Adipocyte (in vitro differentiated cells): ENCODE data around the gene TGDS.
"Not testable (repeated sequence)": the region's sequence is repeated elsewhere in the genome, so short reads cannot be mapped to it uniquely, and the experiment has no call there.

Experiments
- DNase-seq: peaks from one replicate; pipeline ENCODE4 v3.0.0-alpha.2; 2015; ENCODE audit warnings: low read depth
- H3K27me3 ChIP-seq: replicated peaks from 2 replicates; pipeline ENCODE4 v1.7.0; 2013; ENCODE audit warnings: mild to moderate bottlenecking, low read length, moderate library complexity; ENCODE audit not compliant: control insufficient read depth, insufficient read depth
- H3K36me3 ChIP-seq: 2 replicates; pipeline ENCODE4 v1.7.0; 2013; ENCODE audit warnings: low read length, mild to moderate bottlenecking, moderate library complexity; ENCODE audit not compliant: control insufficient read depth, insufficient read depth, severe bottlenecking
- H3K4me1 ChIP-seq: 2 replicates; pipeline ENCODE4 v1.7.0; 2013; ENCODE audit warnings: mild to moderate bottlenecking, low read length, moderate library complexity; ENCODE audit not compliant: control insufficient read depth, insufficient read depth
- H3K4me3 ChIP-seq: 2 replicates; pipeline ENCODE4 v1.7.0; 2013; ENCODE audit warnings: mild to moderate bottlenecking, low read length, moderate library complexity
- H3K9ac ChIP-seq: 2 replicates; pipeline ENCODE4 v1.7.0; 2013; ENCODE audit warnings: mild to moderate bottlenecking, low read length, moderate library complexity
- H3K9me3 ChIP-seq: 2 replicates; pipeline ENCODE4 v1.7.0; 2013; ENCODE audit warnings: mild to moderate bottlenecking, low read length, moderate library complexity; ENCODE audit not compliant: control insufficient read depth

The TGDS gene

DNA sequence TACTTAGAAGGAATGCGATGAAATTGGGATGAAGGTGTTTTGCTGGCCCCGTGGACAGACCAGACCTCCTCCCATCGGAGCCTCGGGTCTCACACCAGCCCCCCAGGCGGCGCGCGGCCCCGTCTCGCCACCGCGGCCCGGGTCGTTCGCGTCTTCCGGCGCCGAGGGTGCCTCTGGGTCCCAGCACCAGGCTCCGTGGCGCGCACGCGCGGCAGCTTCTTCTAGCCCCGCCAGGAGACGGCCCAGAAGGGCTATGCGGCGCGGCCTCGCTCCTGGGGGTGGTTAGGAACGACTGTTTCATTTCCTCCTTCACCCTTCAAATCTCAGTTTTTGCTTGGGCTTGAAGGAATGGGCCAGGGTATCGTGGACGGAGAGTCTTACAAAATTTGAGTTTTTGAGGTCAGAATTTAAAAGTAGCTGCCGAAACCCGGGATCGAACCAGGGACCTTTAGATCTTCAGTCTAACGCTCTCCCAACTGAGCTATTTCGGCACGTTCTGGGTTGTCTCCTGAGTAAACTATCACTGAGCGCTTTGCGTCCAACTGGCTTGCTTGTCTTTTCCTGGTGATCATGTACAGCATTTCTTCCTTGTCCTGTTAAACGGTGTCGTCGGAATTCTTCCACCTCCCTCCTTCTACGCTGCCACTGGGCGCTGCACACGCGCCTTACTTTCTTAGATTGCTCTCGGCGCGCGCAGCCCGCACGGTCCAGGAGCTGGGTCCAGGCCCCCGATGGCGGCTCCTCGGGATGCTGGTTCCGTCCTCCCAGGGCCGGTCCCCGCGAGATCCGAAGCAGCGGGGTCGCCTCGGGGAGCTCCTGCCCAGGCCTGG, 46.5 kb downstream of the TGDS start:
- Histone ChIP-seq H3K36me3 (no peaks in the 10 kb centered on the region), H3K27me3 (no peaks in the 10 kb centered on the region), H3K4me1 (peaks cover 10% of the 10 kb centered on the region), H3K9me3 (no peaks in the 10 kb centered on the region), H3K9ac (peak overlapping the region; percentile 94), H3K4me3 (peak overlapping the region; percentile 88)
- DNase-seq = peak; percentile 97

DNA sequence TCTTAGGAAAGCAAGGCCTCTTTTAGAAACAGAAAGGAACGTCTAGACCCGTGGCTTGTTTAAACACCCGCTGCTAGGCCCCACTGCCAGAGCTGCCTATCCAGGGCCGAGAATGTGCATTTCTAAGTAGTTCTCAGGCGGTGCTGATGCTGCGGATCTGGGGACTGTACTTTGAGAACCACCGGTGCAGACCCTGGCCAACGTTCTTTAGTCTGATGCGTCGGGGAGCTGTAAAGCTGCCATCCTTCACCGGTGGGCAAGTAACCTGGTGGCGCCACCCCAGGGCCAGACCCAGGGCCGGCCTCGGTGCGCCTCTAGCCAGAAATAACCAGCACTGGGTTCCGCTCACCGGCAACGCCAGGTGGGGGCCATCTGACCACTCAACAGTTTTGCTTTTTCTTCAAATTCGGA, 47.1 kb downstream of the TGDS start:
- peak; percentile 65 for DNase-seq
- no peaks in the 10 kb centered on the region for H3K9me3 ChIP-seq
- H3K27me3 ChIP-seq = no peaks in the 10 kb centered on the region
- H3K9ac ChIP-seq = peak overlapping the region; percentile 94
- H3K36me3 ChIP-seq = no peaks in the 10 kb centered on the region
- H3K4me1 ChIP-seq = peaks cover 10% of the 10 kb centered on the region
- peak overlapping the region; percentile 88 for H3K4me3 ChIP-seq

DNA sequence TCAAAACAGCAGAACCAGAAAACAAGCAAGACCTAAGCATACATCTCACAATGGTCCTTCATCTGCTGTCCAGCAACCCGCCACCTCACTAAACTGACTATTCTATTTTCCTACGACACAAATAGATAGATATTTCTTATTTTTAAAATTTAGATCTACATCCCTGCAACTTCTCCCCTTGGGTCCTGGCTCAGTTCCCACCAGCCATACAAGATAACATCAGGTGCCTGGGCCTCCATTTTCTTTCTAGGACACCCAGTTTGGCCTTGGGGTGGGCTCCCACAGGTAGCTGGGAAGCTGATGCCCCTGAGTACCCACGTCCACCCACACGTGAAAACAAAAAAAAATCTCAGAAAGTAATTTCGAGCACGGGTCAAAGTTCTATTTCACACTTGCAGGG, 47.6 kb downstream of the TGDS start:
- DNase-seq = no peak
- H3K9me3 ChIP-seq = no peaks in the 10 kb centered on the region
- peak overlapping the region; percentile 94 for H3K9ac ChIP-seq
- H3K27me3 ChIP-seq = no peaks in the 10 kb centered on the region
- peak overlapping the region; percentile 88 for H3K4me3 ChIP-seq
- peaks cover 10% of the 10 kb centered on the region for H3K4me1 ChIP-seq
- no peaks in the 10 kb centered on the region for H3K36me3 ChIP-seq

DNA sequence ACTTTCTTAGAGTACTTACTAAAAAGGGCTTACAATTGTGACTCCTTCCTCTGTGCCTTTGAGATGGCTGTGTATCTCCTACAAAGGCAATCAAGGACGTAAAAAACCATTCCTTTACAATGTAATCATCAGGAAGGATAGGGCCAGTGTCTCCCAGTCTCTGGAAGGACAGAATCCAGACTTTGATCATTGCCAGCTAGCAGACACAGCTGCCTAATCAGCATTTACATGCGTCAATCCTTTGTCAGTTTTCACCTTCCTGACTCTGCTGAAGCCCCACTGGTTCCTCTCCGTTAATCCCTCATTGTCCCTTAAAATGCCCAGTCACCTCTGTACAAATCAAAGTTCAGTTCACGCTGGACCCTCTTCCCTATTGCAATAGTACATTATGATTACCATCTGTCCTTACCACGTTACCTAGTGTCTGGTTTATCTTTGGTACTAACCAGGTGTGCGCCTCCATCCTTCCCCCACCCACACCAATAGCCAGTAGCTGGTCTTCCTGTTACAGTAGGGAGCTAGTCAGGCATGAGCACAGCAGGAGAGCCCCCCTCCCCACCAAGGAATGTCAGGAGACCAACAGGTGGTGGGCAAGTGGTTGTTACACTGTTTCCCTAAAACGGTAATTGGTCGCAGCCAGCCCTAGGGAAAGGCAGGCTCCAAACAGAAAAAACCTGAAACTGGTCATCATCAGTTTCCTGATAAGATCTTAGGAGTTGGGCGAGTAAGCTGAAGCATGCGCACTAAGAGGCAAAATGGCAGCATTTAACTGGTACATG, 49.7 kb downstream of the TGDS start:
- Histone ChIP-seq H3K36me3 (no peaks in the 10 kb centered on the region), H3K4me3 (no peak overlapping the region)

DNA sequence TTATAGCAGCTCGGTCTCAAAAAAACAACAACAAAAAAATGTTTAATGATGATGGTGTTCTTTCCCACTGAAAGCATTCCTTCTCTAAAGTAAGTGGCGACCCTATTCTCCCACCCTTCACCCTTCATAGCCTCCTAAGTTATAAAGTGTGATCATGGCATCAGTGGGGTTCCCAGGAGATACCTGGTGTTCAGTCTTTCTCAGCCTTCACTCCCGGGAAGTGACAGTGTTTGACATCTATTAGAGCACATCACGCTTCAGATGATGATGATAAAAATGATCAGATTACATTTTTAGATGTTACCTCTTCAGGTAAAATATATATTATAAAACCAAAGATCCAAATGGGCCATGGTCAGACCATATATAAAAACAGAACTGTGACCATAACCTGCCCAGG, 51.0 kb downstream of the TGDS start:
- DNase-seq = no peak
- H3K4me3 ChIP-seq = no peak overlapping the region
- H3K27me3 ChIP-seq = no peaks in the 10 kb centered on the region
- no peaks in the 10 kb centered on the region for H3K36me3 ChIP-seq
- no peak overlapping the region for H3K9ac ChIP-seq
- no peaks in the 10 kb centered on the region for H3K9me3 ChIP-seq
- H3K4me1 ChIP-seq = peaks cover 7% of the 10 kb centered on the region

More for the DNA sequence above, 49.7 kb downstream of the TGDS start:
- DNase-seq = no peak
- Histone ChIP-seq H3K4me1 (peaks cover 10% of the 10 kb centered on the region), H3K27me3 (no peaks in the 10 kb centered on the region), H3K9ac (no peak overlapping the region), H3K9me3 (no peaks in the 10 kb centered on the region)

DNA sequence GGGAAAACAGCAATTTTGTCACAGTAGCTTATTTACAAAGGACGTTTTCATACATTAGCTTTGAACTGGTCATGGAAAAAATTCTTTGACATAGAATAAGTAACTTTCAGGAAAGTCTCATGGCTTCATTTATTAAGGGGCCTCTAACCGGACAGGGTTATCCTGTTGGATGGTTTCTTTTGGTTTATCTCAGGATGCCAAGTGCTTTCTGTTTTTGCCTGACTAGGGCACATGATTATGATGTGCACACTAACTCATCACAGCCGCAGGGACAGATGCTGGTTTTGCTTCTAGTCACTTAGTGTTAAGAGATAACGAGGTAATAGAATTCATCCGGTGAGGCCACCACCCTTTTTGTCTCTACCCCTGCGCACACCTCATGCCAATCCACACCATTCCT, 53.0 kb downstream of the TGDS start:
- no peak for DNase-seq
- Histone ChIP-seq H3K4me3 (no peak overlapping the region), H3K9me3 (no peaks in the 10 kb centered on the region), H3K9ac (no peak overlapping the region), H3K27me3 (no peaks in the 10 kb centered on the region), H3K4me1 (no peaks in the 10 kb centered on the region), H3K36me3 (no peaks in the 10 kb centered on the region)

DNA sequence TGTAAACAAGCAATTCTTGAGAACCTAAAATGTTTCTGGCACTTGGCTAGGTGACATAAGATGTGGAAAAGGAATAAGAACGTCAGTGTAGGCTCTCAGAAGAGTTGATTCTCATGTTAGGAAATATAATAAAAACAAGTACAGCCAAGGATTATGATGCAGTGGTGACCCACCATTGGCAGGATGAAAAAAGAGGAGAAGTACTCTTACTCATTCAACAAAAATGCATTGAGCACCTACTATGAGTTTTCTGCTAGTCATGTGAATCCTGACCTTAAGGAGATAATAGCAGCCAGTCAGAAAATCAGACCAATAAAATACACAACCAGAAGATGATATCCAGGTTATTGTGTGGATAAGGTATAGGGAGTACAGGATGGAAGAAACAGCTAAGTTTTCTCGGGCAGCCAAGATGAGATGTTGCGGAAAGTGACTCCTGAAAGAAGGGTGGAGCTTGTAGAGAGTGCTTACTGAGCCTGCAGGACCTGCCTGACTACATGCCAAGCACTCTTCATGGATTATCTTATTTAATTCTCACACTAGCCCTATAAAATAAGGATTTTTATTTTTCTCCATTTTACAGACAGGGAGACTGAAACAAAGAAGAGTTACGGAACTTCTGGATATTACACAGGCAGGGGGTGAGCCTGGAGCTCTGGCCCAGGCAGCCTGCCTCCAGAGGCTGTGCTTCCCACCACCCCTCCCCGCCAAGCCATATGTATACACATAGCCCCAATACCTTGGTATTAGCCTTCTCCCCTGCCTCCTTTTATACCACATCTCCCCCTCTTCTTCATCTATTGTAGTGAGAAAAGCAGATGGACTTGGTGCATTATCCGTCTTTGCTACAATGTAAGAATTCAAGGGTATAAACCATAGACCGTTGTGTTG, 58.0 kb downstream of the TGDS start:
- Histone ChIP-seq H3K9ac (no peak overlapping the region), H3K9me3 (no peaks in the 10 kb centered on the region), H3K4me1 (no peaks in the 10 kb centered on the region), H3K36me3 (no peaks in the 10 kb centered on the region), H3K27me3 (no peaks in the 10 kb centered on the region), H3K4me3 (no peak overlapping the region)
- no peak for DNase-seq

DNA sequence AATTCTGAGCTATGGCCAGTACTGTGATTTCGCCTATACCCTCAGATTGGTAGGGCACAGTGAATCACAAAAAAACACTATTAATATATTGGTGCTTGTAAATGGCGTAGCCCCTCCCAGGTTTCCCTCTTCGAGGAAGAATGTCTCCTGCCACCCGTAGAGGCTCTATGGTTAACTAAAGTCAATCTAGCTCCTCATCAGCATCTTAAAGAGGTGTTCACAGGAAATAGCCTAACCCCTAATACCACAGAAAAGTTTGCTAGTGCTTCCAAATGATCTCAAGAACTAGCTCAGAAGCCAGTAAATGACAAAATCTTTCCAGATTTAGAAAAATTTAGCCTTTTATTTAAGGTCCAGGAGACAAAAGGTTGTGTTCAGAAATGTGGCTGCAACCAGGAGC, 60.2 kb downstream of the TGDS start:
- H3K9ac ChIP-seq = no peak overlapping the region
- H3K4me3 ChIP-seq = no peak overlapping the region
- H3K4me1 ChIP-seq = no peaks in the 10 kb centered on the region
- no peaks in the 10 kb centered on the region for H3K27me3 ChIP-seq
- no peak for DNase-seq
- no peaks in the 10 kb centered on the region for H3K9me3 ChIP-seq
- H3K36me3 ChIP-seq = no peaks in the 10 kb centered on the region

DNA sequence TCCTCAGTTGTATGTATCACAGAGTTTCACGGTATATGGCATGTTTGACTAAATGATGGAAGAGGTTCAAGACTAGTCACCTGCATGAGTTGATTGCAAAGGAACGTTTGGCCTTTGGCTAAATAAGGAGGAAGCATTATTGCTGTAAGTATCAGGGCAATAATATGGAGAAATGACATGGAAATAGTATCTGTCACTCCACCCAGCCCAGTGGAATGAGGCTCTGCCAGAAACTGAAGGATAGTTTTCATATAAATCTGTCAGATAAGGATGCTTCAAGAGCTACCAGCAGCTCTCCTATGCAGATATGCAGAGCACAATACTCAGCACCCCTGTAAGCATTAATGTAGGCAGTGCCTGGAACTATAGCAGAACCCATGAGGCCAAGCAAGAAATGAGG, 60.7 kb downstream of the TGDS start:
- H3K36me3 ChIP-seq = no peaks in the 10 kb centered on the region
- H3K9me3 ChIP-seq = no peaks in the 10 kb centered on the region
- no peak overlapping the region for H3K4me3 ChIP-seq
- DNase-seq = no peak
- H3K9ac ChIP-seq = no peak overlapping the region
- H3K4me1 ChIP-seq = no peaks in the 10 kb centered on the region
- no peaks in the 10 kb centered on the region for H3K27me3 ChIP-seq

DNA sequence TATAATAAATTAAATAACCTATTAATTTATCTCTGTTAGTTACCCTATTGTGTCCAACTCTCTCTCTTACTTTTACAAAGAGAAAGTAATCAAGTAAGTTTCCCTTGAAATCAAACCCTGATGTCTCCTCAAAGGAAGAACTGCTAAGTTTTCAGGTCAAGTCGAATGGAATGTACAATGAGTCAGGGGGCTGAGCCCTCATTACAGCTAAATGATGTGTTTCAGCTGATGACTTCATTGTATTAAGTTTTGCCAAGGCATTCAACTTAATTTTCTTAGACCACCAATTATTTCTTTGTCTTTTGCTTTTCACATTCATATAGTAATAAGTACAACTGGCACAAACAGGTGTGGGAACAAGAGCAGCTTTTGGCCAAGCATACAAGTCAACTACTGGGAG, 61.8 kb downstream of the TGDS start:
- peak; percentile 4 for DNase-seq
- no peaks in the 10 kb centered on the region for H3K9me3 ChIP-seq
- no peaks in the 10 kb centered on the region for H3K4me1 ChIP-seq
- no peaks in the 10 kb centered on the region for H3K27me3 ChIP-seq
- no peak overlapping the region for H3K9ac ChIP-seq
- H3K36me3 ChIP-seq = no peaks in the 10 kb centered on the region
- H3K4me3 ChIP-seq = no peak overlapping the region

DNA sequence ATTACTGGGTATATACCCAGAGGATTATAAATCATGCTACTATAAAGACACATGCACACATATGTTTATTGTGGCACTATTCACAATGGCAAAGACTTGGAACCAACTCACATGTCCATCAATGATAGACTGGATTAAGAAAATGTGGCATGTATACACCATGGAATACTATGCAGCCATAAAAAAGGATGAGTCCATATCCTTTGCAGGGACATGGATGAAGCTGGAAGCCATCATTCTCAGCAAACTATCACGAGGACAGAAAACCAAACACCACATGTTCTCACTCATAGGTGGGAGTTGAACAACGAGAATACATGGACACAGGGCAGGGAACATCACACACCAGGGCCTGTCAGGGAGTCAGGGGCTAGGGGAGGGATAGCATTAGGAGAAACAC, 63.7 kb downstream of the TGDS start:
- H3K9ac ChIP-seq, H3K9me3 ChIP-seq, H3K27me3 ChIP-seq, DNase-seq, H3K4me1 ChIP-seq, H3K36me3 ChIP-seq, H3K4me3 ChIP-seq: not testable (repeated sequence)
